Breast epithelium (tissue), 3 donors: ENCODE measurements around the gene SGO2.

Experiments
- POLR2A ChIP-seq: fragments of 450-650 bp; IDR thresholded peaks from one replicate; pipeline ENCODE4 v1.6.1; 2016; ENCODE audit warnings: antibody characterized with exemption, mild to moderate bottlenecking, moderate library complexity
- POLR2AphosphoS5 ChIP-seq, 3 donors: sonication (generic); formaldehyde crosslinking; IDR thresholded peaks; one replicate each; pipeline ENCODE4 v1.6.1; 2017; ENCODE audit warnings: antibody characterized with exemption in 3 of 3
- TF ChIP-seq, protein P1 (sequence below), 3 donors: fragments of 450-650 bp; IDR thresholded peaks; one replicate each; pipeline ENCODE4 v1.5.1; 2016 to 2017; ENCODE audit warnings: antibody characterized with exemption in 3 of 3, mild to moderate bottlenecking in 3 of 3, moderate library complexity in 3 of 3

DNA sequence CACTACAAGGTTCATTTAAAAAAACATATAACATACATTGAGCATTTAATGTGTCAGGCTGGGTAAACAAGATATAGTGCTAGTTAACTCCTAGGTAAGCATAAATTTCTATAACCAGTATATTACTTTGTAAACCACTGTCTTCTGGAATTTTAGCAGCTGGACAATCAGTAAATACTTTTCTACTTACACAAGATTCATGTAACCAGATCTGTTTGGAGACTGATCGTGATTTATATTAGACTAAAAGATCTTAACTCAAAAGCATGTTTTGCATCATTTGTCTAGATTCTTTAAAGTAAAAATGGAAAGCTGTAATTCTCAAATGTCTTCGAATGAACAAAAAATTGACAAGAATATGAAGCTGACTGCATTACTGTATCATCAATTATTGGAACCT is 941 bp upstream of the SGO2 start:
- TF ChIP-seq, protein P1, sequence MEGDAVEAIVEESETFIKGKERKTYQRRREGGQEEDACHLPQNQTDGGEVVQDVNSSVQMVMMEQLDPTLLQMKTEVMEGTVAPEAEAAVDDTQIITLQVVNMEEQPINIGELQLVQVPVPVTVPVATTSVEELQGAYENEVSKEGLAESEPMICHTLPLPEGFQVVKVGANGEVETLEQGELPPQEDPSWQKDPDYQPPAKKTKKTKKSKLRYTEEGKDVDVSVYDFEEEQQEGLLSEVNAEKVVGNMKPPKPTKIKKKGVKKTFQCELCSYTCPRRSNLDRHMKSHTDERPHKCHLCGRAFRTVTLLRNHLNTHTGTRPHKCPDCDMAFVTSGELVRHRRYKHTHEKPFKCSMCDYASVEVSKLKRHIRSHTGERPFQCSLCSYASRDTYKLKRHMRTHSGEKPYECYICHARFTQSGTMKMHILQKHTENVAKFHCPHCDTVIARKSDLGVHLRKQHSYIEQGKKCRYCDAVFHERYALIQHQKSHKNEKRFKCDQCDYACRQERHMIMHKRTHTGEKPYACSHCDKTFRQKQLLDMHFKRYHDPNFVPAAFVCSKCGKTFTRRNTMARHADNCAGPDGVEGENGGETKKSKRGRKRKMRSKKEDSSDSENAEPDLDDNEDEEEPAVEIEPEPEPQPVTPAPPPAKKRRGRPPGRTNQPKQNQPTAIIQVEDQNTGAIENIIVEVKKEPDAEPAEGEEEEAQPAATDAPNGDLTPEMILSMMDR (IDR thresholded peaks at IDR 0.05) = no peak
- TF ChIP-seq POLR2A (no peak), POLR2AphosphoS5 (IDR thresholded peaks at IDR 0.05) (no peak)
